HUES64 (cell line): ENCODE measurements around the gene MBNL2.

Experiments used
- H3K27ac ChIP-seq: 2 replicates; pipeline ENCODE4 v1.7.0; 2013; ENCODE audit warnings: low read depth, low read length, inconsistent platforms
- H3K27me3 ChIP-seq: 2 replicates; pipeline ENCODE4 v1.6.1; 2013; ENCODE audit warnings: mild to moderate bottlenecking, low read length; ENCODE audit not compliant: insufficient read depth
- H3K36me3 ChIP-seq: 2 replicates; pipeline ENCODE4 v1.6.1; 2013; ENCODE audit warnings: mild to moderate bottlenecking, low read length; ENCODE audit not compliant: insufficient read depth
- H3K4me1 ChIP-seq: 2 replicates; pipeline ENCODE4 v1.6.1; 2013; ENCODE audit warnings: mild to moderate bottlenecking, low read length, moderate library complexity; ENCODE audit not compliant: insufficient read depth
- H3K4me3 ChIP-seq: 2 replicates; pipeline ENCODE4 v1.5.1; 2013; ENCODE audit warnings: mild to moderate bottlenecking, low read length, moderate library complexity
- H3K9ac ChIP-seq: 2 replicates; pipeline ENCODE4 v1.6.1; 2013; ENCODE audit warnings: mild to moderate bottlenecking, low read depth, low read length
- H3K9me3 ChIP-seq: 2 replicates; pipeline ENCODE4 v1.6.1; 2013; ENCODE audit warnings: low read depth, low read length; ENCODE audit not compliant: insufficient read depth
- WGBS: fragments of 150-250, 120-280 bp; methylation state at CpG from one replicate; pipeline ENCODE4 v1.1.7; 2013; ENCODE audit warnings: missing lambda C conversion rate; 5-methylcytosine and 5-hydroxymethylcytosine counted together

MBNL2 gene

DNA sequence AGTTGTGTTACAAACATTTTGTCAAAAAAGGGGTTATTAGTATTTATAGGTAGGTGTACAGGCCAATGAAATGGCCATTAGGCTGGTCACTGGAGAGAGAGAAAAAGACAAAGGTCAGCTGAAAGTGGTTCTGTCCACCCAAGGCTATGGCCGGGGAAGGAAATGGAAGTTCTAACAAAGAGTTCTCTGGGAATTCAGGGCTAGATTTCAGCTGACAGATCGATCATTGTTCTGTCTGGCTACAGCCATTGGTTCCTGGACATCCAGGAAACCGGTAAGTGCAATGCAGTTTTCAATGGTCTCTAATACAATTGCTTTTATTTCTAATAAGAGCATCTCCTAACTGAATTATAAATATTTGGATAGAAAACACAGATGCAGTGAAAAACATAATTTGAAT lies 42.5 kb downstream of the MBNL2 start:
- no peak overlapping the region for H3K4me3 ChIP-seq
- no peak overlapping the region for H3K27ac ChIP-seq
- peaks cover 25% of the 10 kb centered on the region for H3K4me1 ChIP-seq
- H3K27me3 ChIP-seq, result no peaks in the 10 kb centered on the region
- H3K9ac ChIP-seq, result no peak overlapping the region
- no peaks in the 10 kb centered on the region for H3K36me3 ChIP-seq
- 95% methylated on average over 3 of the region's 3 CpGs for WGBS
- no peaks in the 10 kb centered on the region for H3K9me3 ChIP-seq

DNA sequence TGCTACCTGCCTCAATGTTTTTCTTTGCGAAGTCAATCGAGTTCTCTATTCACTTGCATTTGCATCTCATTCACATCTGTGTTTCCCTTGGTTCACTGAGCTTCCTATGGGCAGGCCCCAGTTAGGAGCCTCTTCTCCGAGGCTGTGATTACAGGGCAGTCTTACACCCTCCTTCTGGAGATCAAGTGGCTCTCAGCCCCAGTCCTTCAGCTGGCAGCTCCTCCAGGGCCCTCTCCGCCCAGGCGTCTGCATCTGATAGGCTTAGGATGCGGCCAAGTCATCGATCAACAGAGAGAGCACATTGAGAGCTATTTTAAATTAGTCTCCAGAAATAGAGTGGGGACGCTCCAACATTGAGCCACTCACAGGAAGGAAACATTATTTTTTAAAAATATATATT lies 44.2 kb downstream of the MBNL2 start:
- WGBS, result 78% methylated on average over 7 of the region's 8 CpGs
- Histone ChIP-seq H3K4me3 (no peak overlapping the region), H3K27me3 (no peaks in the 10 kb centered on the region), H3K4me1 (peaks cover 25% of the 10 kb centered on the region), H3K9ac (no peak overlapping the region), H3K36me3 (no peaks in the 10 kb centered on the region), H3K9me3 (no peaks in the 10 kb centered on the region), H3K27ac (no peak overlapping the region)

DNA sequence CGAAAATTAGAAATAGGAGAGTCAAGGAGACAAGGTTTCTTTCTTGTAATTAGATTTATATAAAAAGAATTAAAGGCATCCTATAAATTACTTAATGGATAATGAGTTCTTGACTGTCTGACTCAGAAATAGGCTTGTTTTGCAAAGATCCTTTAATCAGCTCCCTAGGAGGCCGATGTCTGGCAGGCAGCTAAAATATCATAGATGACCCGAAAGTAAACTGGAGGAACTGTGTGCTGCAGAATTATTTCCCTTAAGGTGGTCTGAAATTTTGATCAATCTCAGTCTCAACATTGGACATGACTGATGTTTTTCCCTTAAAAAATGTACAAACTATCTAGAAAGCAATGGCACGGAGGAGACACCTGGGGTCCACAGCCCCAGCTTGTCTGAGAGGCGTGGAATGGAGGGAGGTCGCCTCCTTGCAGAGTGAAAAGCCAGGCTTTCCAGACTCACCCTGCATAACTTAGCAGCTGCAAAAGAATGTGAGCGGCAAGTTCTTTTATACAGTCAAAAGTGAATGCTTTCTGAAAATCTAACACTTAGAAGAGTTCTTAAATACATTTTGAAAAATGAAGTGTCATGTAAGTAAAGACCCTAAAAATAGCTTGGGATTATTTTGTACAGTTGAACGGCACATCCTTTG lies 44.8 kb downstream of the MBNL2 start:
- 71% methylated on average over 6 of the region's 8 CpGs for WGBS
- Histone ChIP-seq H3K36me3 (no peaks in the 10 kb centered on the region), H3K27ac (peak overlapping the region; percentile 77), H3K27me3 (no peaks in the 10 kb centered on the region), H3K9me3 (no peaks in the 10 kb centered on the region), H3K4me1 (peaks cover 25% of the 10 kb centered on the region), H3K4me3 (no peak overlapping the region), H3K9ac (no peak overlapping the region)

DNA sequence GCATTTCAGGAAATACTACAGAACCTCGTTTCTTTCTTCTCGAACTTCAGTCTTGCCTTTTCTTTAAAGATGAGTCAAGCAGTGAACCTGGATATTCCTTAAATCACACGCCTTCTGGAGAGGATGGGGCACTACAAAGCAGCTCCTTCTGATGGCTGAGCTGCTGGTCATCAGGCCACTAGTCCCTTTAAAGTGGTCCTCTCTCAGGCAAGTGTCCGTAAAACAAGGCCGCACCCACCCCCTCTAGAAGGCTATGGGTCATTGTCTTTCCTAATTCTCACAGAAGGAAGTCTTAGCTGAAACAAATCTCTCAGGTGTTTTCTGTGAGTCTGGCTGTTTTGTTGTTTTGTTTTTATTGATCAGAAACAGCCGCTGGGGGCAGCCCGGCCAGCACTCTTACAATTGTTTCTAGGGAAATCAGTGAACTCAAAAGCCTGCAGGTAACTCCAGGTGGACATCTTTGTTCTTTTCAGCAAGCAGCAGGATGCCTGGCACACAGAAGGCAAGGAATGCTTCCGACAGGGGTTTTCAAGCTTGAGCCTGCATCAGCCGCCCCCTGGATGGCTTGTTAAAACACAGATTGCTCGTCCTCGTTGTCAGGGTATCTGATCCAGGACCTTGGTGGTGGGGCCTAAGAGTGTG lies 45.4 kb downstream of the MBNL2 start:
- 47% methylated on average over 11 of the region's 11 CpGs for WGBS
- H3K36me3 ChIP-seq, result no peaks in the 10 kb centered on the region
- no peak overlapping the region for H3K4me3 ChIP-seq

DNA sequence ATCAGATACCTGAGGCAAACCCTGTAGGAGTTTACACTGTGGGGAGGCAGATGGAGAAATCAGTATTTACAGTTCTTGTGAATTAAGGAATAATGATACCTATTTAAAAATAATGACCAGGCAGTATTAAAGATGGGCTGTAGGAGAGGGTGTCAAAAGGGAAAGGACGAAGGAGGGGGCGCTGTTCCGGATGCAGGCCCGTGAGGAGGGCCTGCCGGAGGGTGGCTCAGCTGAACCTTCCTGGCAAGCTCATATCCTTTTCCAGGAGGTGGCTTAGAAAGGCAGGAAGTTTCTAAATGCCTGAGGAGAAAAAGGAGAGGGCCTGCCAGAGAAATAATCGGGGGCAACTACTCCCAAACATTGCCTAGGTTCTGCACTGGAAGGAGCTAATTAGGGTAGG lies 46.6 kb downstream of the MBNL2 start:
- Histone ChIP-seq H3K4me1 (peaks cover 25% of the 10 kb centered on the region), H3K4me3 (no peak overlapping the region), H3K36me3 (no peaks in the 10 kb centered on the region), H3K9ac (no peak overlapping the region), H3K27ac (no peak overlapping the region), H3K27me3 (no peaks in the 10 kb centered on the region), H3K9me3 (no peaks in the 10 kb centered on the region)
- 73% methylated on average over 6 of the region's 6 CpGs for WGBS

More for the DNA sequence above, 45.4 kb downstream of the MBNL2 start:
- Histone ChIP-seq H3K9me3 (no peaks in the 10 kb centered on the region), H3K27ac (peak overlapping the region; percentile 77), H3K27me3 (no peaks in the 10 kb centered on the region), H3K4me1 (peaks cover 25% of the 10 kb centered on the region), H3K9ac (no peak overlapping the region)

DNA sequence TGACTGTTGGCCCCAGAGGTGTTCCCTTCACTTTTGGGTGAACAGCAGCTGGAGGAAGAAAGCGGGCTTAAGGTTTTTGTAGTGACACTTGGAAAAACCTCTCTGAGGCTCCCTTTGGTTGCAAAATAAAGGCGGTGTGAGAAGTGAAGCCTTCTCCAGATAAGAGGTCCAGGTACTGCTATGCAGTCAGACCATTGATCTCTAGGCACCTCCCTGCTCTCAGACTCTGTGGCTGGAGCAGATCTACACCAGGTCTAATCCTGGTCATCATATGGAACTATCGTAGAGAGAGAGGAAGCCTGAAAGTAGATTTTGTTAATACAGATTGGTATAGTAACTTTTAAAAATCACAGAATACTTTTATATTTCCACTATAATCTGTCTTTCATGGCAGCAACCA lies 47.5 kb downstream of the MBNL2 start:
- 92% methylated on average over 2 of the region's 3 CpGs for WGBS

DNA sequence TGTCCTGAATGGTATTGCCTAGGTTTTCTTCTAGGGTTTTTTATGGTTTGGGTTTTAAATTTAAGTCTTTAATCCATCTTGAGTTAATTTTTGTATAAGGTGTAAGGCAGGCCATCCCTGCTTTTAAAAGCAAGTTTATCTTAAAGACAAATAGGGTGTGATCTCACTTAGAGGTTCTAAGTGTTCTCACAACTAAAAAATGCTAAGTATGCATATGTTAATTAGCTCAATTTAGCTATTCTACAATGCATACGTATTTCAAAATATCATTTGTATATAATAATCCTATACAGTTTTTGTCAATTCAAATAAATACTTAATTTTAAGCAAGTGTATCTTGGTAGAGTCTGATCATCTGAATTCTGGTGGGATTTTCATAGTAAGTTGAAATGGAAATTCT lies 50.4 kb downstream of the MBNL2 start:
- Histone ChIP-seq H3K27me3 (no peaks in the 10 kb centered on the region), H3K36me3 (no peaks in the 10 kb centered on the region), H3K27ac (no peak overlapping the region), H3K4me3 (no peak overlapping the region), H3K9ac (no peak overlapping the region), H3K4me1 (peaks cover 10% of the 10 kb centered on the region), H3K9me3 (no peaks in the 10 kb centered on the region)
- no CpG with 5 or more reads among the region's 1 CpG for WGBS

More for the DNA sequence above, 47.5 kb downstream of the MBNL2 start:
- Histone ChIP-seq H3K36me3 (no peaks in the 10 kb centered on the region), H3K4me3 (no peak overlapping the region), H3K4me1 (peaks cover 25% of the 10 kb centered on the region), H3K9ac (no peak overlapping the region), H3K27me3 (no peaks in the 10 kb centered on the region), H3K9me3 (no peaks in the 10 kb centered on the region), H3K27ac (no peak overlapping the region)

DNA sequence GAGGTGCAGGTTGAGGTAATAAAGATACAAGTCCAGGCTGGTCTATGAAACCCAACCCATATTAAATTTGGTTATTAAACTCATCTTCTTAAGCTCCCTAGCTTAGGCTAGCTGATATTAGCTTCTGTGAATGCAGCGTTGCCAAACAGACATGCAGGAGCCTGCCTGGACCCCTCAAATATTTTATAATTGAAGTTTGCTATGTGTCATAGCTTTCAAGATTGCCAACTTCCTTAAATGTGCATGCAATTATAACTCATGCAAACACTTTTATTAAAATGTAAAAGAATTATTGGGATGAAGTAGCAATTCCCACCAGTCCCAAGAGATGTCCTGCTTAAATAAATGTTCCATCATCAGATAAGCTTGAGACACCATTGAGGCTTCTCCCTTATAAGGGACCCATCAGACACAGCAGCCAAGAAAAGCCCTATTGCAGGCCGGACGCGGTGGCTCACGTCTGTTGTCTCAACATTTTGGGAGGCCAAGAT lies 51.3 kb downstream of the MBNL2 start:
- no peak overlapping the region for H3K27ac ChIP-seq
- peaks cover 3% of the 10 kb centered on the region for H3K4me1 ChIP-seq
- H3K4me3 ChIP-seq, result no peak overlapping the region
- no peak overlapping the region for H3K9ac ChIP-seq
- H3K27me3 ChIP-seq, result no peaks in the 10 kb centered on the region
- WGBS, result 94% methylated on average over 5 of the region's 5 CpGs
- H3K36me3 ChIP-seq, result no peaks in the 10 kb centered on the region
- no peaks in the 10 kb centered on the region for H3K9me3 ChIP-seq

DNA sequence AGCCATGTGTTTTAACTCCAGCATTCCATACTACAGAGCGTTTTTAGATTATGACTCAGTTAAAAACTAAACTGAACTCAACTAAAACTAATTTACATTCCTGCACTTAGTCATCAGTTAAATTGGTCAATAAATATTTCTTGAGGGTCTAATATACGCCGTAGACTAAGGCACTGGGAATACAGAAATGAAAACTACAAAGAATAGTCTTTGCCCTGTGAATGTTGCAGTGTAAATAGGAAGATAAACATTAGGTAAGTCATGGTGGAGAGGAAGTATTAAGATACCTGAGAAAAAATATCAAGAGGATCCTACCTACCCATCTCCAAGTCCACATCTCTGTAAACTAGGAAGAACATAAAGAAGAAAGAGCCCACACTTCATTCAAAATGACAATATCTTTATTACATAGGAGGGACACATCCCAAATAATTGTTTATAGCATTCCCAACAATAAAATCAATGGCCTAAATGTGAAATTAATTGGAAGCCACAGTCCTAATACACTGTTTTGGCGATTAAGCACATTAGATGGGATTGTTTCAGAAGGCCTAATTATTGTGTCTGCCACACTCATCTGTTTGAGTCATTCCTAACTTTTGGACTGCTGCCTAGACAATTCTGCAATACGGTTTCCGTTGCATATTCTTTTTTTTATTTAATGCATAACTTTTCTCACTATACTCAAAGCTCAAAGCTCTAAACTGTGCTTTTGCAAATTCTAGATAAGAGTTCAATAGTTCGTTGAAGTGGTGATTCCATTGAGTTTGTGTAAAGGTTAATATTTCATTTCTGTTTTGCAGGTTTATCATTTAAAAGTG lies 52.9 kb downstream of the MBNL2 start:
- H3K9ac ChIP-seq, result no peak overlapping the region
- no peak overlapping the region for H3K27ac ChIP-seq
- no peaks in the 10 kb centered on the region for H3K4me1 ChIP-seq
- H3K36me3 ChIP-seq, result no peaks in the 10 kb centered on the region
- H3K4me3 ChIP-seq, result no peak overlapping the region
- H3K9me3 ChIP-seq, result no peaks in the 10 kb centered on the region
- no peaks in the 10 kb centered on the region for H3K27me3 ChIP-seq
- 93% methylated on average over 7 of the region's 7 CpGs for WGBS

DNA sequence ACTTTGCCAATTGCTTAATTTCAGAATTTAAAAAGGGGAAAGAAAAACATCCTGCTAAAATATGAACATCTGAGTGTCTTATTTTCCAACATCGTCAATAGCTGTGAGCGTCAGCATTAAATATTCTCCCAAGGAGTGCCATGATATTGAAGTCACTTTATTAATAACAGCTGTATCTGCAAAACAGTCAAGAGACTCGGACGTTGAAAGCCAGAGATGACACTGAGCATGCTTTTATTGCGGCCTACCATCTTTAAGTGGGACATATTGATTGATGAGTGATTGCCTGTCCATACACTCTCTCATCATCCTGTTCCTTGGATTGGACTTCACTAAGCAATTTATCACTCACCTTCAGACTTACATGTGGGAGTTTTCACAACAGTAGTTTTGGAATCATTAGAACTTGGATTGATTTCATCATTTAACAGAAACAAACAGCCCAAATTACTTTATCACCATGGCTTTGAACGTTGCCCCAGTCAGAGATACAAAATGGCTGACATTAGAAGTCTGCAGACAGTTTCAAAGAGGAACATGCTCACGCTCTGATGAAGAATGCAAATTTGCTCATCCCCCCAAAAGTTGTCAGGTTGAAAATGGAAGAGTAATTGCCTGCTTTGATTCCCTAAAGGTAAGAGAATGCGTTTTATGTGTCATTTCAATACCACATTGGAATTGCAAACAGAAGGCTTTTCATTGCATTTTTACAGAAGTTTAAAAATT lies 53.8 kb downstream of the MBNL2 start:
- no peaks in the 10 kb centered on the region for H3K36me3 ChIP-seq
- H3K4me3 ChIP-seq, result no peak overlapping the region
- H3K9ac ChIP-seq, result no peak overlapping the region
- WGBS, result 91% methylated on average over 8 of the region's 8 CpGs
- no peaks in the 10 kb centered on the region for H3K4me1 ChIP-seq
- H3K27ac ChIP-seq, result no peak overlapping the region
- H3K9me3 ChIP-seq, result no peaks in the 10 kb centered on the region
- no peaks in the 10 kb centered on the region for H3K27me3 ChIP-seq

DNA sequence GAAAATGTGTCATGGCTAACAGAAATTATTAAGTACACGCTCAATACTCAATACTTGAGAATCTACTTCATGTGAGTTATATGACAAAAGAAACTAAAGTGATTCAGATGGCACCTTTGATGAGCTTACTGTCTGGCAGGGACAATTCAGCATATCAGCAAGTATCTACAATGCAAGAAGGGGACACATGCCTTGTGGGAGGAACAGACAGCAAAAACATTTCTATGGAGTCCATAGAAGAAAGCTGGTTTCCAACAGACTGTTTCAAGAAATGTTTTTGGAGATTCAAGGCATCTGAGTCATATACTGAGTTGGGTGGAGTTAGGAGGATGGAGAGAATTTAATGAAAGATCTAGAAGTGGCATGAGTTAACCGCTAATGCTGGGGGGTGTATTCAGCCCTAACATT lies 54.7 kb downstream of the MBNL2 start:
- H3K27ac ChIP-seq, result no peak overlapping the region
- 100% methylated on average over 2 of the region's 2 CpGs for WGBS

More for the DNA sequence above, 54.7 kb downstream of the MBNL2 start:
- Histone ChIP-seq H3K4me1 (no peaks in the 10 kb centered on the region), H3K36me3 (no peaks in the 10 kb centered on the region), H3K9ac (no peak overlapping the region), H3K9me3 (no peaks in the 10 kb centered on the region), H3K4me3 (no peak overlapping the region), H3K27me3 (no peaks in the 10 kb centered on the region)
